NT2/D1 (cell line): ENCODE results near the gene KATNAL1.

Experiments used
- YY1 ChIP-seq: IDR thresholded peaks from 2 replicates; pipeline ENCODE4 v1.6.1; 2011; ENCODE audit not compliant: insufficient read length, insufficient read depth
- ZNF274 ChIP-seq: IDR thresholded peaks from 2 replicates; pipeline ENCODE4 v1.6.1; 2011; ENCODE audit warnings: mild to moderate bottlenecking, low read depth, low read length

GRCh38 chr13:30172593-30173302, 134.6 kb downstream of the KATNAL1 start:
- no peak for TF ChIP-seq YY1
- TF ChIP-seq ZNF274 = no peak
